H54 (cell line): ENCODE data around the gene RAB9B.
A peak's percentile ranks its signal among the peaks of the same experiment; 100 is the strongest.

Experiments used
- DNase-seq: peaks from one replicate; pipeline ENCODE4 v3.0.0; 2011; ENCODE audit warnings: low spot score, mixed read lengths; ENCODE audit not compliant: insufficient read length
- FAIRE-seq: peaks from 3 replicates; lab custom pipeline; 2011; peaks lifted over from hg19 to GRCh38; lab: Jason Lieb, UNC
- POLR2A ChIP-seq: IDR thresholded peaks from 2 replicates; pipeline ENCODE4 v1.6.1; 2011; ENCODE audit warnings: low read depth, mild to moderate bottlenecking, low read length

The RAB9B gene, protein sequence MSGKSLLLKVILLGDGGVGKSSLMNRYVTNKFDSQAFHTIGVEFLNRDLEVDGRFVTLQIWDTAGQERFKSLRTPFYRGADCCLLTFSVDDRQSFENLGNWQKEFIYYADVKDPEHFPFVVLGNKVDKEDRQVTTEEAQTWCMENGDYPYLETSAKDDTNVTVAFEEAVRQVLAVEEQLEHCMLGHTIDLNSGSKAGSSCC

DNA sequence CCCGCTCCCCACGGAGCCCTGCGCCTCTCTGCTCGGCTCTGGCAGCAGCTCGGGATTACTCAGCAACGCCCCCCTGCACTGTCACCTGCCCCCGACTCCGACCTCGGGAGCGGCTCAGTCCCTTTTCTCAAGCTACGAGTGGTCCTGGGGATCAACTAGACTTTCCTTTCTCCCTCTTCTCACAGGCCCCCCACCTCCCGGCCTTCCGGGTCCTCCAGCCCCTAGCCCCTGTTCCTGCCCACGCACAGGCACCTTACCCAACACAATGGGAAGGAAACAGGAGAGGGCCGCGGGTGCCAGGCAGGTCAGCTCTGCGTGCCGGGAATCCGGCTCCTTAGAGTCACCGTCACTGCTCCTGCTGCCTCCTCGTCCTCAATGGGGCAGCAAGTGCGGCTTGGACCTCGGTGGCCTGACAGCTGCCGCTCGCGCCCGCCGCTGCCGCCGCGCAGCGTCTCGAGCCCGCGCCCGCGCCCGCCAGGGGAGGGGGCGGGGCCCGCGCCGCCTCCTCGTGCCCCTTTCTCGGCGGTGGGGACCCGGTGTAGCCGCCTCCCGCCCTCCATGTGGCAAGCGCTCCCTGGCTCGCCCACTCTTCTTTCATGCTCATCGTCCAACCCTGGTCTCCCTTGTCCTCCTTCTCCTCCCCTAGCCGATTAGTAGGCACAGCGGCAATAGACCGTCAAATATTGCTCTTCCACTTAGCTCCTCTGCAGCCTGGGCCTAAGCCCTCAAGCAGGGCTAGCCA is at the start of gene RAB9B:
TSS of gene RAB9B (minus strand) at position 455 of the 742 bp plus-strand sequence. CDS start 6,473 bp downstream, outside the sequence.
- TF ChIP-seq POLR2A, result no peak
- FAIRE-seq (no peak), DNase-seq (peak; percentile 60)

- DNase-seq (peak; percentile 10), FAIRE-seq (peak; percentile 85)
- no peak for TF ChIP-seq POLR2A
Observed at GRCh38 chrX:103879339-103879738, 47.3 kb upstream of the RAB9B start.

- TF ChIP-seq POLR2A, result no peak
- FAIRE-seq (peak; percentile 72), DNase-seq (peak; percentile 23)
Observed at GRCh38 chrX:103878466-103879122, 46.5 kb upstream of the RAB9B start.

DNA sequence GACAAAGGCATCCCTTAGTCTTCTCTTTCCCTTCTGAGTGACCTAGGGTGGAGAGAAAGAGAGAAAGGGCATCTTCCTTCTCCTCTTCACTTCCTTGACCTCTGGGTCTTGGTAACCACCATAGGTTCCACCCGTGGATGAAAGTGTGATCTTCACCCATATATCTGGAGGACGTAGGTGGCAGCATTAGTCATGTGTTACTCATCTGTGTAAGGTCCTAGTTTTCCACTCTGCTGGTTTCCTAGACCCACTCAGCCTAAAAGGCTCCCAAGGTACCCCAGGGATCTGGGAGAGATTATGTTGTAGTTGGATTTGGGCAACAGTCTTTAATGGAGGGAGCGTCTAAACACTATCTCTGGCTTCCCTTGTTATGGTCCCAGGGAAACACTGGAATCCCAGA is 45.5 kb upstream of the RAB9B start:
- no peak for DNase-seq
- no peak for FAIRE-seq
- TF ChIP-seq POLR2A, result no peak

GRCh38 chrX:103864886-103865534 is 33.0 kb upstream of the RAB9B start:
- no peak for TF ChIP-seq POLR2A
- no peak for DNase-seq
- no peak for FAIRE-seq

GRCh38 chrX:103864149-103864548 is 32.1 kb upstream of the RAB9B start:
- no peak for TF ChIP-seq POLR2A
- FAIRE-seq (no peak), DNase-seq (no peak)

GRCh38 chrX:103861200-103861599 is 29.1 kb upstream of the RAB9B start:
- FAIRE-seq (no peak), DNase-seq (no peak)
- TF ChIP-seq POLR2A, result no peak

GRCh38 chrX:103849558-103849957 is 17.5 kb upstream of the RAB9B start:
- FAIRE-seq (no peak), DNase-seq (no peak)
- no peak for TF ChIP-seq POLR2A

DNA sequence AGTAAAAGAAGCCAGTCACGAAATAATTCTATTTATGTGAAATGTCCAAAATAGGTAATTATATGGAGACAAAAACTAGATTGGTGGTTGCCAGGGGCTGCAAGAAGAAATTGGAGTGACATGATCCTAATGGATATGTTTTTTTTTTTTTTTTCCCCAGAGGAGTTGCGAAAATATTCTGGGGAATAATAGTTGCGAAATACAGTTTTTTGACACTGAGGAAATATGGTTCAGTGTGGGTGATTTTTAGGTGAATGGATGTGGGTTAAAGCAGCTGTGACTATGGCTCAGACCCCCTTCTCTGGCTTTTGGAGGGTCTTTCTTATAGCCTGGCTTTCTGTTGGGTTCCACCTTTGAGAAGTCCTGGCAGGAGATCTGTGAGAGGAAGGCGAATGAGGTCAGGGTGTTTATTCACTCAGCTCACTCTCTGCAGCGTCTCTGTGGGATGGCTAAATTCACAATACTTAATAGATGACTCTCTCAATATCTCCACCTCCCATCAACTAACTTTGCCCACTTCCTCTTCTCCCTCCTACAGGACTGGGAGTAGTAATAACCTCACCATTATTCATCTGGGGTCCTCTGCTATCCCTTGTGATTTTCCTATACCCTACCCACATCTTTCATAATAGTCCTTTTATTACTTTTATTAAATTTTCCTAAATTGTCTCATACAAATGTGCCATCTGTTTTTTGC is 15.3 kb upstream of the RAB9B start:
- FAIRE-seq (no peak), DNase-seq (peak; percentile 4)
- TF ChIP-seq POLR2A, result no peak

- no peak for TF ChIP-seq POLR2A
- DNase-seq, result no peak
- FAIRE-seq, result no peak
Observed at GRCh38 chrX:103846386-103846785, 14.3 kb upstream of the RAB9B start.

GRCh38 chrX:103845165-103845653 is 13.2 kb upstream of the RAB9B start:
- no peak for TF ChIP-seq POLR2A
- peak; percentile 97 for FAIRE-seq

DNA sequence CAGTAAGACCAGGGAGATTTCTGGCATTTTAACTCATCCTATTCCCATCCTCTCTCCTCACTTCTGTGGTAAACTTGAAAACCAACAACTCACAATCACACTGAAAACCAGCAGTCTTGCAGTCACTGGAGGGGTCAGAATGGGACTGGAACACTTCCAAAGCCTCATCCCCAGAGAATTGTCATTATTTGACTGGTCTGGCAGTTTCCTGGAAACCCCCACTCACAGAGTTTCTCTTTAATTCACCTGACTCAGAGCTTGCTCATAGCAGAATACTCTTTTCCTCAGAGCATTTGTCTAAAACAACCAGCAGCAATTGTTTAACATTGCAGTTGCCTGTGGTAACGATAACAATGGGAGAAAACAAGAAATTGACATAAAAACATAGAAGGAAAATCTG is 7.3 kb upstream of the RAB9B start:
- DNase-seq (no peak), FAIRE-seq (no peak)
- TF ChIP-seq POLR2A, result no peak

More at GRCh38 chrX:103845165-103845653, 13.2 kb upstream of the RAB9B start:
- peak; percentile 12 for DNase-seq

DNA sequence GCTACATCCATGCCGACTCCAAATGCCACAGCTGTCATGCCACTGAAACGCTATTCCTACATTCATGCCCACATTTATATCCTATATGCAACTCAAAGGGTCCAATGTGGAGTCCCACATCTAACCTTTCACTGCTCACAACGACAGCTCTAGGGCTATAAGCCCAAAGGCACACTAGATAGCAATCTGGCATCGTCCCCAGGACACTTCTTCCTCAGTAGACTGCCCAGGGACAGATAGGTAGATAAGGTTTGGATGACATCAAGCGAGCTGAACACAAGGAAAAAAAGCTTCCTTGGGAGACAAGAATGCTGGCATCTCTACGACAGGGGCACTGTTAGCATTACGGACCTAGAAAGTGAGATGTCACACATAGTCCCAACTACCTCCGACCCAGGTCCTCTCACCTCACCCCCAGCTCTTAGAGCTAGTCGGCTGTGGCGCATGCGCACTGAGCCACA is 685 bp downstream of the RAB9B start:
- FAIRE-seq (no peak), DNase-seq (no peak)
- no peak for TF ChIP-seq POLR2A

DNA sequence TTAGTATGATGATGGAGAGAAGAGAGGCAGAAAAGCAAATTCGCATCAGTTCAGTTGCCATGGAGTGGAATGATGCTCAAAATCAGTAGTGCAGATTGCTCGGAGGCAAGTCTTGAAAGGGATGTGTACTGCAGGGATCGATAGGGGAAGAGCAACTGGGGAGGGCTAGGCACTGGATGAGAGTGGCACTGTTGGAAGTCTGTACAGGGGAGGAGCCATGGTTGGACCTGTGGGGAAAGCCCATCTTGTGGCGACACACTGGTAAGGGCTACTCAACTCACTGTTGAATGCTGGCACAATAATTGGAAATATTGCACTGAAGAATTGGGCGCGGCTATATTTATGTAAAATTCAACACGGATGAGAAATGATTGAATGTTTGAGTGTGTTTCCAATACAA is 1.2 kb downstream of the RAB9B start:
- no peak for TF ChIP-seq POLR2A
- no peak for FAIRE-seq
- DNase-seq, result no peak
